Fibroblast of skin of back (primary cell): ENCODE results near the gene ZFYVE28.
"Not testable (repeated sequence)": the region's sequence is repeated elsewhere in the genome, so short reads cannot be mapped to it uniquely, and the experiment has no call there.

Source experiments
- DNase-seq: peaks from one replicate; pipeline ENCODE4 v3.0.0-alpha.2; 2013

The ZFYVE28 gene

GRCh38 chr4:2446656-2447564 is 28.5 kb upstream of the ZFYVE28 start:
- DNase-seq: no peak

- no peak for DNase-seq
Observed at GRCh38 chr4:2445571-2445970, 27.1 kb upstream of the ZFYVE28 start.

- DNase-seq: no peak
Observed at GRCh38 chr4:2445130-2445529, 26.7 kb upstream of the ZFYVE28 start.

GRCh38 chr4:2443956-2444740 is 25.7 kb upstream of the ZFYVE28 start:
- no peak for DNase-seq

- DNase-seq: no peak
Observed at GRCh38 chr4:2443061-2443730, 24.8 kb upstream of the ZFYVE28 start.

- DNase-seq: no peak
Observed at GRCh38 chr4:2442175-2442993, 23.9 kb upstream of the ZFYVE28 start.

- DNase-seq: peak; percentile 43
Observed at GRCh38 chr4:2441393-2442174, 23.1 kb upstream of the ZFYVE28 start.

GRCh38 chr4:2438822-2439718 is 20.6 kb upstream of the ZFYVE28 start:
- no peak for DNase-seq

GRCh38 chr4:2437475-2438215 is 19.2 kb upstream of the ZFYVE28 start:
- DNase-seq: no peak

- DNase-seq: no peak
Observed at GRCh38 chr4:2436761-2437474, 18.5 kb upstream of the ZFYVE28 start.

- peak; percentile 35 for DNase-seq
Observed at GRCh38 chr4:2436301-2436700, 17.9 kb upstream of the ZFYVE28 start.

GRCh38 chr4:2434420-2434819 is 16.0 kb upstream of the ZFYVE28 start:
- DNase-seq: no peak

- no peak for DNase-seq
Observed at GRCh38 chr4:2433609-2434350, 15.3 kb upstream of the ZFYVE28 start.

- peak; percentile 44 for DNase-seq
Observed at GRCh38 chr4:2432991-2433530, 14.6 kb upstream of the ZFYVE28 start.

- DNase-seq: no peak
Observed at GRCh38 chr4:2432004-2432403, 13.6 kb upstream of the ZFYVE28 start.

- not testable (repeated sequence) for DNase-seq
Observed at GRCh38 chr4:2429945-2430757, 11.7 kb upstream of the ZFYVE28 start.
